Nephron (organoid): Measurements from ENCODE around the gene FXN.
A peak's percentile ranks its signal among the peaks of the same experiment; 100 is the strongest.
"Not testable (repeated sequence)": the region's sequence is repeated elsewhere in the genome, so short reads cannot be mapped to it uniquely, and the experiment has no call there.

ENCODE experiments used
- H3K27ac Mint-ChIP-seq, 3 experiments: 2 replicates each; pipeline ENCODE4 v1.8.0; 2020; ENCODE audit warnings: mixed read lengths in 3 of 3, mild to moderate bottlenecking in 2 of 3, moderate library complexity in 1 of 3
- H3K27me3 Mint-ChIP-seq: 2 replicates; pipeline ENCODE4 v1.8.0; 2021; ENCODE audit warnings: low read depth, mild to moderate bottlenecking, moderate library complexity, mixed read lengths
- H3K36me3 Mint-ChIP-seq: 2 replicates; pipeline ENCODE4 v1.8.0; 2020; ENCODE audit warnings: low read depth, mixed read lengths
- H3K4me1 Mint-ChIP-seq: 2 replicates; pipeline ENCODE4 v1.8.0; 2020; ENCODE audit warnings: mixed read lengths
- H3K4me3 Mint-ChIP-seq, 3 experiments: 2 replicates each; pipeline ENCODE4 v1.8.0; 2020; ENCODE audit warnings: mild to moderate bottlenecking in 3 of 3, mixed read lengths in 3 of 3, moderate library complexity in 2 of 3
- H3K9me3 Mint-ChIP-seq: 2 replicates; pipeline ENCODE4 v1.8.0; 2020; ENCODE audit warnings: mixed read lengths
- TF ChIP-seq, protein P1 (sequence below), 3 experiments: fragments of 200-600 bp; sonication (generic); IDR thresholded peaks; one replicate each; pipeline ENCODE4 v1.5.0; 2021; ENCODE audit warnings: antibody characterized with exemption in 3 of 3; ENCODE audit not compliant: unreplicated experiment in 3 of 3

The FXN gene

GRCh38 chr9:69035438-69036308, at the start of gene FXN:
TSS of gene FXN (plus strand) at chr9:69035752. CDS start at chr9:69035783, 31 bp downstream.
- H3K4me1 Mint-ChIP-seq = peaks cover 10% of the 10 kb centered on the region
- no peaks in the 10 kb centered on the region for H3K9me3 Mint-ChIP-seq
- peak within 1 kb of the TSS; percentile 81 to 99 (median 97) for H3K27ac Mint-ChIP-seq
- TF ChIP-seq, protein P1, sequence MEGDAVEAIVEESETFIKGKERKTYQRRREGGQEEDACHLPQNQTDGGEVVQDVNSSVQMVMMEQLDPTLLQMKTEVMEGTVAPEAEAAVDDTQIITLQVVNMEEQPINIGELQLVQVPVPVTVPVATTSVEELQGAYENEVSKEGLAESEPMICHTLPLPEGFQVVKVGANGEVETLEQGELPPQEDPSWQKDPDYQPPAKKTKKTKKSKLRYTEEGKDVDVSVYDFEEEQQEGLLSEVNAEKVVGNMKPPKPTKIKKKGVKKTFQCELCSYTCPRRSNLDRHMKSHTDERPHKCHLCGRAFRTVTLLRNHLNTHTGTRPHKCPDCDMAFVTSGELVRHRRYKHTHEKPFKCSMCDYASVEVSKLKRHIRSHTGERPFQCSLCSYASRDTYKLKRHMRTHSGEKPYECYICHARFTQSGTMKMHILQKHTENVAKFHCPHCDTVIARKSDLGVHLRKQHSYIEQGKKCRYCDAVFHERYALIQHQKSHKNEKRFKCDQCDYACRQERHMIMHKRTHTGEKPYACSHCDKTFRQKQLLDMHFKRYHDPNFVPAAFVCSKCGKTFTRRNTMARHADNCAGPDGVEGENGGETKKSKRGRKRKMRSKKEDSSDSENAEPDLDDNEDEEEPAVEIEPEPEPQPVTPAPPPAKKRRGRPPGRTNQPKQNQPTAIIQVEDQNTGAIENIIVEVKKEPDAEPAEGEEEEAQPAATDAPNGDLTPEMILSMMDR (IDR thresholded peaks at IDR 0.05; ENCODE audit: unreplicated experiment in 3 of 3) = peak; percentile 99
- peaks cover 4% of the 10 kb centered on the region for H3K27me3 Mint-ChIP-seq
- peak within 1 kb of the TSS; percentile 96 to 99 (median 98) for H3K4me3 Mint-ChIP-seq
- peaks cover 7% of the 10 kb centered on the region for H3K36me3 Mint-ChIP-seq

GRCh38 chr9:68986949-68987348, 48.6 kb upstream of the FXN start:
- not testable (repeated sequence) for H3K36me3 Mint-ChIP-seq, H3K27ac Mint-ChIP-seq, H3K27me3 Mint-ChIP-seq, H3K4me3 Mint-ChIP-seq, H3K9me3 Mint-ChIP-seq
- H3K4me1 Mint-ChIP-seq = peaks cover 13% of the 10 kb centered on the region

DNA sequence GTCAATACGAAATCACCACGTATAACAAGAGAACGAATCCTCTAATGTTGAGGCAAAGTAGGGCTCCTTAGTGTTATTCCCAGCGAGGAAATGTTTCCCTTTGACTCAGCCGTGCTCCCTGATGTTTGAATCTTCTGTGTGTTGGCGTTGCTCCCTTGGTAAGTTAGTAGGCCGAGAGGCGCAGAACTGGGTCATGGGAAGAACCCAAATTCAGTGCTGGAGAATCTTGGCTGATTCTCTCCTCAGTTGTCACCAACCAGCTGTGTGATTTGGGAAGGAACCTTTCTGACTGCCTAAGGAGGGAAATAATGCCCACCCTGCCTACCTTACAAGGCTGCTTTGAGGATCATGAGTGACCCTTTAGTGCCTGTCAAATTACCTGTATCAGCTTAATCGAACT, 44.1 kb upstream of the FXN start:
- H3K27ac Mint-ChIP-seq = no peak overlapping the region
- no peaks in the 10 kb centered on the region for H3K36me3 Mint-ChIP-seq
- H3K9me3 Mint-ChIP-seq = no peaks in the 10 kb centered on the region
- H3K27me3 Mint-ChIP-seq = peaks cover 4% of the 10 kb centered on the region
- H3K4me3 Mint-ChIP-seq = no peak overlapping the region
- TF ChIP-seq, protein P1 (IDR thresholded peaks at IDR 0.05; ENCODE audit: unreplicated experiment in 3 of 3) = no peak
- H3K4me1 Mint-ChIP-seq = no peaks in the 10 kb centered on the region

GRCh38 chr9:68995776-68996175, 39.8 kb upstream of the FXN start:
- no peak overlapping the region for H3K4me3 Mint-ChIP-seq
- TF ChIP-seq, protein P1 (IDR thresholded peaks at IDR 0.05; ENCODE audit: unreplicated experiment in 3 of 3) = no peak
- peaks cover 18% of the 10 kb centered on the region for H3K27me3 Mint-ChIP-seq
- peaks cover 24% of the 10 kb centered on the region for H3K4me1 Mint-ChIP-seq
- H3K36me3 Mint-ChIP-seq = no peaks in the 10 kb centered on the region
- no peaks in the 10 kb centered on the region for H3K9me3 Mint-ChIP-seq
- no peak overlapping the region for H3K27ac Mint-ChIP-seq

- TF ChIP-seq, protein P1 (IDR thresholded peaks at IDR 0.05; ENCODE audit: unreplicated experiment in 3 of 3) = no peak
- H3K36me3 Mint-ChIP-seq = no peaks in the 10 kb centered on the region
- H3K27me3 Mint-ChIP-seq = peaks cover 18% of the 10 kb centered on the region
- H3K9me3 Mint-ChIP-seq = no peaks in the 10 kb centered on the region
- peaks cover 24% of the 10 kb centered on the region for H3K4me1 Mint-ChIP-seq
- H3K4me3 Mint-ChIP-seq = no peak overlapping the region
- H3K27ac Mint-ChIP-seq = no peak overlapping the region
These were observed 39.1 kb upstream of the FXN start for GRCh38 chr9:68996462-68996861.

DNA sequence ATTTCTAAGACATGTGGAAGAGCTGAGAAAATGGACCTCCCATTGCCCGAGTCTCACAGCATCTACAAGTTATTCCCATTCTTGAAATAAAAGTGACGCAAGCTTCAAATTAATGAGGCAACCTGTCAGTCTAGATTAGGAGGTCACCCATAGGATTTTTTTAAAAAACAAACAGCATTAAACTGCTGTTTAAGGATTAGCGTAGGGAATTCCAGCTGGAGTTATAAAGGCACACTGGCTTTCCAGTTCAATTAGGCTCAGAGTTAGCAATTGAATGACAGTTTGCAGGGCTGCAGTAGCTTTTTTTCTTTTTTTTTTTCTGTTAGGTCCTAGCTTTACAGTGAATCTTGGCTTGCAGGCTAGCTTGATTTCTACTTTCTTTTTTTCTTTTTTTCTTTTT, 37.9 kb upstream of the FXN start:
- Mint-ChIP-seq H3K36me3 (no peaks in the 10 kb centered on the region), H3K4me3 (no peak overlapping the region), H3K4me1 (peaks cover 24% of the 10 kb centered on the region), H3K9me3 (no peaks in the 10 kb centered on the region), H3K27ac (peak overlapping the region in 1 of 3 experiments; percentile 24), H3K27me3 (peaks cover 23% of the 10 kb centered on the region)
- TF ChIP-seq, protein P1 (IDR thresholded peaks at IDR 0.05; ENCODE audit: unreplicated experiment in 3 of 3) = no peak
